GM23338 (cell line): Measurements from ENCODE around the gene DMTF1.
"Not testable (repeated sequence)": the region's sequence is repeated elsewhere in the genome, so short reads cannot be mapped to it uniquely, and the experiment has no call there.

Experiments used
- CREB1 ChIP-seq: fragments of 250-450 bp; sonication (Bioruptor Pico); IDR thresholded peaks from 2 replicates; pipeline ENCODE4 v1.5.0; 2020; ENCODE audit warnings: low read depth, mild to moderate bottlenecking, moderate library complexity
- CTCF ChIP-seq, 2 experiments: fragments of 200-600 bp in 1 of 2; sonication (generic) in 1 of 2; conservative IDR thresholded peaks; 2 replicates each; pipeline versions ENCODE4 v1.5.1 to v1.6.1; 2016 to 2017; ENCODE audit warnings: antibody characterized with exemption in 2 of 2, low read depth in 2 of 2, mild to moderate bottlenecking in 2 of 2, moderate library complexity in 1 of 2

- TF ChIP-seq CREB1 (CRISPR knock-in tag); CTCF (conservative IDR thresholded peaks at IDR 0.05; ENCODE audit: low read depth in 2 of 2): not testable (repeated sequence)
These were observed 36.5 kb upstream of the DMTF1 start for GRCh38 chr7:87115772-87116171.
